ENCODE data around the gene SYT5.

- TF ChIP-seq MAX (IDR thresholded peaks at IDR 0.05; ENCODE audit: insufficient read depth, insufficient read length): no peak
- no peak for TF ChIP-seq CTCF (IDR thresholded peaks at IDR 0.05; ENCODE audit: extremely low read depth in 1 of 2, insufficient read depth in 1 of 2, low read depth in 1 of 2, low read length in 2 of 2)
- TF ChIP-seq EZH2 (IDR thresholded peaks at IDR 0.05; ENCODE audit: borderline replicate concordance, low read depth, low read length, severe bottlenecking): no peak
- no peak for TF ChIP-seq POLR2A (IDR thresholded peaks at IDR 0.05; ENCODE audit: low read depth, low read length)
- no peak for TF ChIP-seq JUN (IDR thresholded peaks at IDR 0.05; ENCODE audit: borderline replicate concordance, insufficient read depth, insufficient read length, low read depth)
- no peak for TF ChIP-seq POLR2AphosphoS5 (IDR thresholded peaks at IDR 0.05; ENCODE audit: insufficient read depth, low read depth, low read length)
- no peak for TF ChIP-seq FOS (IDR thresholded peaks at IDR 0.05; ENCODE audit: borderline replicate concordance, insufficient read depth, low read length)
- no peak for TF ChIP-seq MYC (IDR thresholded peaks at IDR 0.05; ENCODE audit: low read depth, low read length)
- no peak for TF ChIP-seq GATA2 (IDR thresholded peaks at IDR 0.05; ENCODE audit: insufficient read depth, insufficient read length, low read depth, low read length)
These were observed 22.8 kb downstream of the SYT5 start, which contains the start of gene TNNI3 for GRCh38 chr19:55157064-55157908.

All from endothelial cell of umbilical vein (primary cell).